GM18907 (cell line): ENCODE measurements around the gene PCSK5.
A peak's percentile ranks its signal among the peaks of the same experiment; 100 is the strongest.

Experiments used
- ATAC-seq: cut with Tn5 transposase; IDR thresholded peaks from one replicate; pipeline ENCODE4 v1.9.1; 2021; ENCODE audit warnings: mild to moderate bottlenecking, moderate library complexity; ENCODE audit not compliant: unreplicated experiment

Gene PCSK5

DNA sequence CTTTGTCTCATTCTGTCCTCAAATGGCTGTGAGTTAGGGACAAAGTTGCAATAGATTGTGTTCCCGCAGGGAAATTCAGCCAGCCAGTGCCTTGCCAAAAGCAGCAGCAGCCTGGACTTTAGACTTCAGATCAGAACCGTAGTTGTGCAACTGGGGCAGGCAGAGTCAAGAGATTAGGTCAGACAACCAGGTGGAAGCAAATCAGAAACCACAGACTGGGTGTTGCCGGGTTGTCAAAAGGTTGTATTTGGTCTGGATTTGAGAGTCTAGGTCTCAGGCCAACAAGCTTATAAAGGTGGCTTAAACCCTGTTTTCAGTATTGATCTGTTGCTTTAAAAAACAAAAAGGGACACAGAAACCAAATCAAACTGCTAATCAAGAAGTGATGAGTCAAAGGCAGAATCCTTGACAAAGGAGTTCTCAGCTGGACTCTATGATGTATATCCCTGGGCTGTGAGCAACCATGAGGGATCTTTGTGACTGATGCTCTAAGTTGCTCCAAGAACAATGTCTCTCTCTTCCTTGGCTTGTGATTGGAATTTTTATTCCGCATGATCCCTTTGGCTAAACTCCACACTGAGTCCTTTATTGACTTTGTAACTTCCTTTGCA is 482.8 kb downstream of the PCSK5 start:
- no peak for ATAC-seq

GRCh38 chr9:76373784-76374474 is 483.5 kb downstream of the PCSK5 start:
- ATAC-seq: no peak

GRCh38 chr9:76374783-76375559 is 484.5 kb downstream of the PCSK5 start:
- no peak for ATAC-seq

- no peak for ATAC-seq
Measured at GRCh38 chr9:76377791-76378190, 487.3 kb downstream of the PCSK5 start.

DNA sequence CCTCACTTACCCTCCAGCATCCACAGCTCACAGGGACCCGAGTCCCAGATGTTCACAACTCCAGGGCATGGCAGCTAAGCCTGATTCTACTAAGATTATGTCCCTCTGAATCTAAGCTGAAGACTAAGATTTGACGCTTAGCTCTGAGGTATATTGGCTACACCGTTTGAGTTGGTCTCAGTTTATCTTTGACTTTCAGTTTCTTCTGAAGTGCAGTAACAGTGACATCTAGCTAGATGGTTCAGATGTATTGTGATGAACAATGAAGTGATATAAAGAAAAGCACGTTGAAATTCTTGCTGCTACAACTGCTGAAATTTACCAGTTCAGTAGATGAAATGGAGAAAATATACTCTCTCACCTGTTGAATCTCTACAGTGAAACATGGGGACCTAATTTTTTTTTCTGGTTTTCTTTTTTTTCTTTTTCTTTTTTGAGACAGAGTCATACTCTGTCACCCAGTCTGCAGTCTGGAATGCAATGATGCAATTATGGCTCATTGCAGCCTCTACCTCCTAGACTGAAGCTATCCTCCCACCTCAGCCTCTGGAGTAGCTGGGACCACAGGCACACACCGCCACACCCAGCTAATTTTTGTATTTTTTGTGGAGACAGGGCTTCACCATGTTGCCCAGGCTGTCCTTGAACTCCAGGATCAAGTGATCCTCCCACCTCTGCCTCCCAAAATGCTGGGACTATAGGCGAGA is 488.0 kb downstream of the PCSK5 start:
- no peak for ATAC-seq

GRCh38 chr9:76379494-76379893 is 489.0 kb downstream of the PCSK5 start:
- ATAC-seq: no peak

DNA sequence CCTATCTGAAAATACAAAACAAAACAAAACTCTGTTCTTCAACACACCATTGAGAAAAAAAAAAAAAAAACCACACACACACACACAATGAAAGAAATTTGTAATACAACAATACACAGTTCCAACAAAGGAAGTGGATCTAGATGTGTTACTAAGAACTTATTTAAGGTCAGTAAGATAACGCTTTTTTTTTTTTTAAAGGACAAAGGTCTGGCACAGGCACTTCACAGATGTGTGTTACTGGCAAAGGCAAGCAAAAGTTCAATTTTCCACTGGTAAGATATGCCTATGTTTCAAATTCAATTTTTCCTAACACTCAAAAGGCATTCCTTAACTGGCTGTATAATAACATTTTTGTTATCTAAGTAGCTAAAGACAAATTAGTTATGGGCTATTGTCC is 500.2 kb downstream of the PCSK5 start:
- ATAC-seq: no peak

- ATAC-seq: peak; percentile 78
Measured at GRCh38 chr9:76394195-76394959, 503.9 kb downstream of the PCSK5 start, which contains the start of gene RFK. TSS of gene RFK (minus strand) at chr9:76394426. CDS start at chr9:76394171, 255 bp downstream.

- peak; percentile 64 for ATAC-seq
Measured at GRCh38 chr9:76394960-76395252, 504.4 kb downstream of the PCSK5 start.

- ATAC-seq: no peak
Measured at GRCh38 chr9:76395381-76395780, 504.9 kb downstream of the PCSK5 start.

DNA sequence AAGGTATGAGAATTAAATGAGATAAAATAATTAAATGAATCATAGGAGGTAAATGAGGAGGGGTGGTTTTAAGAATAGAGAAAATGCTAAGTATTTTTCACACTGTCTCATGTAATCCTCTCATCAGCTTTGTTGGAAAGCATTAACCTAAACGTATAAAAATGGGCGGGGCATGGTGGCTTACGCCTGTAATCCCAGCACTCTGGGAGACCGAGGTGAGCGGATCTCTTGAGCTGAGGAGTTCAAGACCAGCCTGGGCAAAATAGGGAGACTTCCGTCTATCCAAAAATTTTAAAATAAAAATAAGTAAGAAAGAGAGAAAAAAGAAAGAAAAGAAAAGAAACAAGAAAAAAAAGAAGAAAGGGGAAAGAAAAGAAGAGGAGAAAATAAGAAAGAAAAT is 505.7 kb downstream of the PCSK5 start:
- no peak for ATAC-seq

GRCh38 chr9:76396597-76396996 is 506.1 kb downstream of the PCSK5 start:
- no peak for ATAC-seq

- ATAC-seq: no peak
Measured at GRCh38 chr9:76399856-76400255, 509.4 kb downstream of the PCSK5 start.

DNA sequence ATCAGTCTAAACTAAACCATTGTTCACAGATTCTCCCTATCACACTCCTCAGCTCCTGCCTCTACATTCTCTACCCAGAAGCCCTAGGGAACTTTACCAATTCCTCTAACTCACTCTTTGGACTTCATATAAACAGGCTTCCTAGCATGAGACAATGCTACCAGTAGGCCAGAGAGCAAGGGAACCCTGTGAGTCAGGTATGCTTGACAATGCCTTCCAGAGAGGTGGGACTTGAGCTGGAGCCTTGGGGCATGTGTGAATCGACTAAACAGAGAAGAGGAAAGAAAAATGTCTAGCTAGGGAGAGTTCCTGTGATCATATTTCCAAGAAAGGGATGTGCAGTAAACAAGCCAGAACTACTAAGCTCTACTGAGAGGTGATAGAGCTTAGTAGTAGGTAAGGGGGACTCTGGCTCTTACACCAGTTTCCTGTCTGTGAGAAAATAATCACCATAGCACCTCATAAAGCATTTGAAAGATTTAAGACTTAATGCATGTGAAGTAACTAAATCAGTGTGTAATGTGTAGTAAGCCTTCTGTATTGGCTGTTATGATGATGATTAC is 510.1 kb downstream of the PCSK5 start:
- no peak for ATAC-seq

GRCh38 chr9:76401176-76401575 is 510.7 kb downstream of the PCSK5 start:
- no peak for ATAC-seq

- ATAC-seq: no peak
Measured at GRCh38 chr9:76401580-76402354, 511.3 kb downstream of the PCSK5 start.

- ATAC-seq: peak; percentile 89
Measured at GRCh38 chr9:76403352-76403751, 512.9 kb downstream of the PCSK5 start.

DNA sequence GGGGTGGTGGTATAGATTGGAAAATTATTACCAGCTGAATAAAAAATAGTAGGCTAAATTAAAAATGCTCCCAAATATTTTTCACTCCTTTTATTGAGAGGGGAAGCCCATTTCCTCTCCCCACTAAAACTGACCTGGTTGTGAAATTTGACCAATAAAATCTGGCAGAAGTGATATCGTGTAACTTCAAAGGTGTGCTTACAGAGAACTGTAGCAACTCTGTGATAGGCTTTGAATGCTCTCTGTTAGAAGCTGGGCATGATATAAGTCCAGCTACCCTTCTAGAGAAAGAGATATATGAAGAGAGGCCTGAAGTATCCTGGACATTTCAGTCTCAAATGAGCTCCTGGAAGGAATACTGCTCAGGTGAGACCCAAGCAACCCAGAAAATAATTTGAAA is 513.9 kb downstream of the PCSK5 start:
- ATAC-seq: no peak

DNA sequence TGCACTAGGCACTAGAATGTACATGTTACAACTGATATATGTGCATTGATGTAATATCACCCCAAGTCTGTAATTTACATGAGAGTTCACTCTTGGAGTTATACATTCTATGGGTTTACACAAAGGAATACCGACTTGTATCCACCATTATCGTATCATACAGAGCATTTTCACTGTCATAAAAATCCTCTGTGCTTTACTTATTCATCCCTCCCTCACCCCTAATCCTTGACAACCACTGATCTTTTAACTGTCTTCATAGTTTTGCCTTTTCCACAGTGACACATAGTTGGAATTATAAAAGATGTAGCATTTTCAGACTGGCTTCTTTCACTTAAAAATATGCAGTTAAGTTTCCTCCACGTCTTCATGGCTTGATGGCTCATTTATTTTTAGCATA is 514.9 kb downstream of the PCSK5 start:
- ATAC-seq: no peak

DNA sequence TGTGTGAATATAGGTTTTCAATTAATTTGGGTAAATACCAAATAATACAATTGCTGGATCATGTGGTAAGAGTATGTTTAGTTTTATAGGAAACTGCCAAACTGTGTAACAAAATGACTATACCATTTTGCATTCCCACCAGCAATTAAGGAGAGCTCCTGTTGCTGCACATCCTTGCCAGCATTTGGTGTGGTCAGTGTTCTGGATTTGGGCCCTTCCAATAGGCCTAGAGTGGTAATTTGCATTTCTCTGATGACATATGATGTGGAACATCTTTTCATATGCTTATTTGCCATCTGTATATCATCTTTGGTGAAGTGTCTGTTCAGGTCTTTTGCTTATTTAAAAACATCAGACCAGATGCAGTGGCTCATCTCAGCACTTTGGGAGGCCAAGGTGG is 515.4 kb downstream of the PCSK5 start:
- ATAC-seq: no peak
